ENCODE data around the gene KCNB1.

KCNB1 gene

GRCh38 chr20:49388744-49389143 is 93.7 kb downstream of the KCNB1 start:
- no peak for DNase-seq (ENCODE audit: low read depth)

DNA sequence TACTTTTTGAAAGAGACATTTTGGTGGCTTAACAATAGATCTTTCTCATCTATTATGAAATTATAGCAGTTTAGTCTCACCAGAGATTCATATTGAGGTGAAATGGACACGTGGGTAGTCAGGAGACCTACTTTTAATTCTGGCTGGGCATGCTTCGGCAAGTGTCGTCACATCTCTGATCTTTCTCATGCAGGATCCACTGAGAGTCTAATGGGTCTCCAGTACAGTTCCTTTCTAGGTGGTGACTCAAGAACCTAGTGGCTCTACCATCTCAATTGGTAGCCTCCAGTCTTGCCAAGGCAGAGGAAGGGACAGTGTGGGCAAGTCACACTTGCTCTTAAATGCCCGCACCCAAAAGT is 94.9 kb downstream of the KCNB1 start:
- DNase-seq (ENCODE audit: low read depth): no peak

- DNase-seq (ENCODE audit: low read depth): no peak
Measured at GRCh38 chr20:49386848-49387580, 95.5 kb downstream of the KCNB1 start.

DNA sequence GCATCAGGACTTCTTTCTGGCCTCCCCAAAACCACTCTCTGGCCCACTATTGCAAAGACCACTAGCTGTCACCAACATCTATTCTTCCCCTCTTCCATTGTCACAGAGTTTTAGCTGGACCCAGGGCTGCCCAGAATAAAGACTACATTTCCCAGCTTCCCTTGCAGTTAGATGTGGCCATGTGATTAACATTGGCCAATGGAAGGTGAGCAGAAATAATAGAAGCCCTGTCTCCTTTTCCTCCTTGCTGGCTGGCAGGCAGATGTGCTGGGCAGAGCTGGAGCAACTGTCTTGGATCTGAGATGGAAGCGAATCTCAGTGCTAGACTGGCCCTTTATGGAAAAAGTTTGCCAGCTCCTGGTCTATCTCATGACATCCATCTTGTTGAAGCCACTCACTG is 97.0 kb downstream of the KCNB1 start:
- no peak for DNase-seq (ENCODE audit: low read depth)

GRCh38 chr20:49384437-49385434 is 97.7 kb downstream of the KCNB1 start:
- peak; percentile 34 for DNase-seq (ENCODE audit: low read depth)

- DNase-seq (ENCODE audit: low read depth): no peak
Measured at GRCh38 chr20:49381558-49382493, 100.6 kb downstream of the KCNB1 start.

GRCh38 chr20:49380337-49380780 is 102.1 kb downstream of the KCNB1 start:
- no peak for DNase-seq (ENCODE audit: low read depth)

- no peak for DNase-seq (ENCODE audit: low read depth)
Measured at GRCh38 chr20:49379338-49379737, 103.1 kb downstream of the KCNB1 start.

DNA sequence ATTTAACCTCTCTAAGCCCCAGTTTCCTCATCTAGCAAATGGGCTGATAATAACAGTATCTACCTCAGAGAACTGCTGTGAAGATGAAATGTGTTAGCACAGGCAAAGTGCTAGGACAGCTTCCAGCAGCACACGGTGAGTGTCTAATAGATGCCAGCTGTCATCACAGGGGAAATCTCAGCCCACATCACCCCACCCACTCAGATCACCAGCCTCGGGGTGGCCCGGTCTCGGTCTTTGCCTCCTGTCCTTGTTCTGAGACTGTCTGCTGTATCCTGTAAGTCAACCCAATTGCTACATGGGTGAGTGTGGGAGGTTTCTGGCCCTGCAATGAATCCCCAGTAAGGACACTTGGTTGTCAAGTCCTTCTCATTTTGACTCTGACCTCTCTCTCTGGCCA is 105.1 kb downstream of the KCNB1 start:
- no peak for DNase-seq (ENCODE audit: low read depth)

GRCh38 chr20:49375170-49375569 is 107.3 kb downstream of the KCNB1 start:
- DNase-seq (ENCODE audit: low read depth): no peak

DNA sequence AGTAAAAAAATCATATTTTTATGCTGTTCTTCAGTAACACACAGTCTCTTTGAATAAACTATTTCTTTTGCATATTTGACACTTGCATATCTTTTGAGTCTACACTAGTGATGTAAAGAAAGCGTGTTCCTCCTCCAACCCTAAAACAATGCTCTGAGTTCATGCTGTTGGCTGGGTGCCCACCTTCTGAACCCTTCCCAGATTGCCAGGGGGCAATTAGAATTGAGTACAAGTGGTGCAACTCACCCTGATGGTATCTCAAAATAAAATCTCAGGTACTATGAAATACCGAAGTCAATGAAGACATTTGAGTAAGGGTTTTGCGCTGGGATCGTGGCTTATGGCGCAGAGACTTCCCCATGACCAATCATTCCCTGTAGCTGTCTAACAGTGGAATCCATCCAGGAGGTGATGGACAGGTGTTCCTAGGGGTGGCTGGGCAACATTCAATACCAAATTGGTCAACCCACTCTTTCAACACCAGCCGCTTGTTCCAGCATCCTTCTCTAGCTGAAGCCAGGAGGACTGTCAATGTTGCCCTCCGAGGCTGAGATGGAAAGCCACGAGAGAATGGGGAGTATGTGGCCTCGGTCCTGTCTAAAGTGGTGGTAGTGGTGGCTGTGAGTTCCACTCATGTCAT is 110.3 kb downstream of the KCNB1 start:
- DNase-seq (ENCODE audit: low read depth): no peak

GRCh38 chr20:49368596-49368995 is 113.9 kb downstream of the KCNB1 start:
- no peak for DNase-seq (ENCODE audit: low read depth)

DNA sequence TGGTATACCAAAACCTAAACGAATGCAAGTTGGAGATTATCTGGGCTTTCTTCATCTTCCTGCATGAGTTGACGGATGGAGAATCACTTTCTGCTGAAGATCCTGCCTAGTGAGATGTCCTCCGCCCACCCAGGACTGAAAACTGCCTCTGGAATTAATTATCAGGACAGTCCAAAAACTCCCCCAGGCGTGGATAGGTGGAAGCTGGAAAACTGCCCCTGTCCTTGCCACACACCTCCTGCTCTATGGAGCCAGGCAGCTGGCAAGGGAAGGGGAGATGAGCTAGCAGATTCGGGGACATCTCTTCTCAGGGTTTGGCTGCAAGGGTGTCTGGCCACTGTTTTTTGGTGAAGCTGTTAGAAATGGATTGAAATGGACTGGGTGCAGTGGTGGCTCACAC is 115.4 kb downstream of the KCNB1 start:
- no peak for DNase-seq (ENCODE audit: low read depth)

DNA sequence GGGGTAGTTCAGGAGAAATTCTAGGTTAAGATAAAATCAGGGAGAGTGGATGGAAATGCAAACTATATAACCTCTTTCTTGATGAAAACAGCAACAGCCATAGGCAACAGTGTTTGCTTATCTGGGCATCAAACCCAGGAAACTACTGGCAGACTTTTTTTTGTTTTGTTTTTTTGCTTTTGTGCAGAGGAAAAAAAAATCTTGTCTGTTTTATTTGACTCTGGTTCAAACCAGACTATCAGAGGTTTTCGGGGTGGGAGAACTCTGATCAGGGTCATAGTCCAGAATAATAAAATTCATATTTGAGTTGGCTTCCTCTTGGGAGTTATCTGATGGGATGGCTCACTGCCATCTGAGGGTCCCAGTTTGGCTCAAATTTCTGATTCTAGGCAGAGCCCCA is 115.8 kb downstream of the KCNB1 start:
- DNase-seq (ENCODE audit: low read depth): no peak

GRCh38 chr20:49361862-49362660 is 120.4 kb downstream of the KCNB1 start:
- DNase-seq (ENCODE audit: low read depth): no peak

- DNase-seq (ENCODE audit: low read depth): no peak
Measured at GRCh38 chr20:49360242-49360968, 122.1 kb downstream of the KCNB1 start.

DNA sequence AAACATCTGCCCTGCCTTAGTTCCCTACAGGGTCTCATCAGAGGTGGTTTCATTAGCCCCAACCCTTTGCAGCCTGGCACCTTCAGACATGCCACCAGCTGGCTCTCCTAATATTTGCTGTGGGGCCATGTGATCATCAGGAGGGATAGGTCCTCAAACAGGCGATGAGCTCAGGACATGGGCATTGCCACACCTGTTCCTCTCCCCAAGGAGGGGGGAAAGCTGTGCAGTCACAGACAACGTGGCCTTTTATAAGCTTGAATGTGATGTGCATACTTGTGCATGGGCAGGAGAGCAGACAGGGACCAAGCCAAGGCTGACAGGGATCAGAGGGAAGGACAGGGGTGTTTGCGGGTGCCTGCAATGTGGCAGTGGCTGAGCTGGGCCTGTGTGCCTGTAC is 125.8 kb downstream of the KCNB1 start:
- DNase-seq (ENCODE audit: low read depth): no peak

GRCh38 chr20:49354673-49355072 is 127.8 kb downstream of the KCNB1 start:
- no peak for DNase-seq (ENCODE audit: low read depth)

DNA sequence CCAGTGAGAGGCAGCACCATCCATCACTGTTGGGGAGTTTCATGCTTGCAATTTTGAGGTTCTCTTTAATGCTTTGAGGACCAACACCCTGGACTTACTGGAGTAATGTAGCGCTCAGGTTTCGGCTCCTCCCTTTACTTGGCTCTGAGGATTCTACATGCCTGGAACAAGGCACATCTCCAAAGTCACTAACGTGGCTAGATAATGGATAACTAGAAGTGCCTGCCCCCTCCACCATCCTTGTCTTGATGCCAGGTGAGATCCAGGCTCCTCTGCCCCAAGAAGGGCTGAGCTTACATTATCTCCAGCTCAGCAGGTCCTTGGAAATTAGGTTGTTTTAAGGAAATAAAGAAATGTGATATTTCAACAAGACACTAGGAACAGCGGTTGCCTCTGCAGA is 129.1 kb downstream of the KCNB1 start:
- no peak for DNase-seq (ENCODE audit: low read depth)

GRCh38 chr20:49352751-49353150 is 129.7 kb downstream of the KCNB1 start:
- no peak for DNase-seq (ENCODE audit: low read depth)

All from activated T-helper 9 cell treated with anti-CD3 and anti-CD28 coated beads, Interleukin-2, amount 50 U/mL, for 16 hours (primary cell).